RWPE2 (cell line): ENCODE measurements around the gene TSHZ1.
A peak's percentile ranks its signal among the peaks of the same experiment; 100 is the strongest.

Source experiments
- ATAC-seq: fragments of 200-7000 bp; cut with Tn5 transposase; 3 replicates; pipeline ENCODE4 v1.9.1; 2021; ENCODE audit warnings: low read depth
- DNase-seq: peaks from one replicate; pipeline ENCODE4 v3.0.0-alpha.2; 2020; ENCODE audit warnings: low spot score
- H3K27ac ChIP-seq: fragments of 450-650 bp; 2 replicates; pipeline ENCODE4 v1.5.1; 2017; ENCODE audit warnings: mild to moderate bottlenecking; ENCODE audit not compliant: poor library complexity, severe bottlenecking
- H3K27me3 ChIP-seq: fragments of 250-450 bp; sonication (Bioruptor Pico); 2 replicates; pipeline ENCODE4 v1.5.1; 2021; ENCODE audit warnings: mild to moderate bottlenecking, moderate library complexity; ENCODE audit not compliant: insufficient read depth, poor library complexity, severe bottlenecking
- H3K36me3 ChIP-seq: fragments of 250-450 bp; sonication (Bioruptor Pico); 2 replicates; pipeline ENCODE4 v1.5.1; 2020; ENCODE audit warnings: low read depth, mild to moderate bottlenecking, moderate library complexity
- H3K4me1 ChIP-seq: fragments of 250-450 bp; sonication (Bioruptor Pico); 2 replicates; pipeline ENCODE4 v1.5.1; 2021; ENCODE audit warnings: mild to moderate bottlenecking, moderate library complexity; ENCODE audit not compliant: insufficient read depth, poor library complexity, severe bottlenecking
- H3K4me3 ChIP-seq: fragments of 250-450 bp; sonication (Bioruptor Pico); 2 replicates; pipeline ENCODE4 v1.5.1; 2021; ENCODE audit warnings: mild to moderate bottlenecking, moderate library complexity; ENCODE audit not compliant: severe bottlenecking
- H3K9me3 ChIP-seq: fragments of 250-450 bp; sonication (Bioruptor Pico); 2 replicates; pipeline ENCODE4 v1.5.1; 2021; ENCODE audit warnings: mild to moderate bottlenecking, moderate library complexity; ENCODE audit not compliant: severe bottlenecking
- CTCF ChIP-seq: fragments of 450-650 bp; IDR thresholded peaks from one replicate; pipeline ENCODE4 v1.5.1; 2017; ENCODE audit warnings: mild to moderate bottlenecking, moderate library complexity; ENCODE audit not compliant: poor library complexity, severe bottlenecking

TSHZ1 gene

DNA sequence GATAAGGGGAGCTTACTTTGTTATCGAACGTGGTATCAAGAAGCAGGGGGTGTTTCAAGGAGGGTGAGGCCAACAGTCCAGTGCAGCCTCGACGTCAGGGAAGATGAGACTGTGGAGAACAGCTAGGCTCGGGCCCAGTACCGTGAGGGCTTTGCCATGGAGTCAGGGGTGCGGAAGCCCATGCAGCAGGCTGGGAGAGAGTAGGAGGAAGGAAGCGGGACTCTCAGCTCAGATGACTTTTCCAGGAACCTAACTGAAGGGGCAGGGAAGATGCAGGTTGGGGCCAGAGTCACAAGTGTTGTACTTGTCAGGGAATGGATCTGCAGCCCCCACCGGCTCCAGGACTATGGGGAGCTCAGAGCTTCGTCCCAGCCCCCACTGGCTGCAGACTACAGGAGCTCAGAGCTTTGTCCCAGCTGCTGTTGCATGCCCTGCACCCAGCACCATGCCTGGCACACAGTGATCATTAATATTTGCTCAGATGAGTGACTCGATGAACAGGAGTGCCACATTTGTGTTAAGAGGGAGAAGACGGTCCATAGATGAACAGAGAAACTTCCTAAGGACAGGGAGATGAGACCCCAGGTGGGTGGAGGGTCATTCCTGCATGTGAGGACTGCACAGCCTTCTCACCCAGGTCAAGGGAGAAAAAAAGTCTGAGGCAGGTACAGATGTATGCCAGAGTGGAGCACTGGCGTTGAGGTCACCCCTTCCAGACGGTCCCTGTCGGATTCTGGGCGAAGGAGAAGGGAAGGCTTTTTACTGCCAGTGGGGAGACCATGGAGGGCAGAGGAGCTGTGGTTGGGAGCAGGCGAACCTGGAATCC lies 38.1 kb upstream of the TSHZ1 start:
- Histone ChIP-seq H3K27me3 (peaks cover 14% of the 10 kb centered on the region), H3K9me3 (no peaks in the 10 kb centered on the region), H3K27ac (no peak overlapping the region), H3K4me1 (no peaks in the 10 kb centered on the region), H3K36me3 (no peaks in the 10 kb centered on the region), H3K4me3 (no peak overlapping the region)
- TF ChIP-seq CTCF, result no peak
- DNase-seq (no peak), ATAC-seq (no peak)

GRCh38 chr18:75173125-75173432 lies 37.5 kb upstream of the TSHZ1 start:
- Histone ChIP-seq H3K4me1 (no peaks in the 10 kb centered on the region), H3K27ac (no peak overlapping the region), H3K9me3 (no peaks in the 10 kb centered on the region), H3K36me3 (no peaks in the 10 kb centered on the region), H3K27me3 (peaks cover 9% of the 10 kb centered on the region), H3K4me3 (no peak overlapping the region)
- peak; percentile 11 for TF ChIP-seq CTCF
- peak; percentile 33; the same call in 1 of the 3 replicates for ATAC-seq
- no peak for DNase-seq

DNA sequence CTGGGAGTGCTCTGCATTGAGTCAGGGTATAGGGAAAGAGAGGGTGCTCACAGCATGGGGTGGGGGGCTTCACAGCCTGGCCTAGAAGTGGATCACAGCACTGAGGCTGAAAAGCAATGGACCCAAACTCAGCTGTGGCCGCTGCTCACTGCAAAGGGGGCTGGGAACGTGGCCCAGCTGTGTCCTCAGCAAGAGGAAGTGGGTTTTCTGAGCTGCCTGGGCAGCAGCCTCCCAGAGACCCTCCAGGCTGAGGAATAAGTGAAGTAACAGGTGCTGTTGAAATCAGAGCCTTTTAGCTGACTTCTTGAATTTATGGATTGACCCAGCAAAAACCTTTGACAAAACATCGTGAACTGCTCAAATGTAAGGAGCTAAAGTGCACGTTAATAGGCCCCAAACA lies 36.9 kb upstream of the TSHZ1 start:
- Histone ChIP-seq H3K36me3 (no peaks in the 10 kb centered on the region), H3K27me3 (peaks cover 2% of the 10 kb centered on the region), H3K4me1 (no peaks in the 10 kb centered on the region), H3K27ac (no peak overlapping the region), H3K4me3 (no peak overlapping the region), H3K9me3 (no peaks in the 10 kb centered on the region)
- TF ChIP-seq CTCF, result no peak
- no peak for DNase-seq
- ATAC-seq, result no peak

DNA sequence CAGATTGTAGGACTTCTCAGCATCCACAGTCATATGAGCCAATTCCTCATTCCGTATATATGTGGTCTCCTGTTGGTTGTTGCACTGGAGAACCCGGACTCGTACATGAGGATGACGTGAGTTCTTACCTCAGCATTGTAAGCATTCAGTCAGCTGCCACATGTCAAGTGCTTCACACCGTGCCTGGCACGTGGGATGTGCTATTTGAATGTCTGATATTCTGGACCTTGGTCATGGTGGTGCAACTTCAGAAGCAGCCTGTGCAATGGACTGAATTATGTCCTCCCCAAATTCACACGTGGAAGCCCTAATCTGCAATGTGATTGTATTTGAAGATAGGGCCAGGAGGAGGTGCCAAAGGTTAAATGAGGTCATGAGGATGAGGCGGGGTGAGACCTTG lies 33.7 kb upstream of the TSHZ1 start:
- TF ChIP-seq CTCF, result no peak
- H3K4me1 ChIP-seq, result no peaks in the 10 kb centered on the region
- no peaks in the 10 kb centered on the region for H3K9me3 ChIP-seq
- DNase-seq, result no peak
- no peak for ATAC-seq
- no peaks in the 10 kb centered on the region for H3K27me3 ChIP-seq
- H3K27ac ChIP-seq, result no peak overlapping the region
- no peak overlapping the region for H3K4me3 ChIP-seq
- no peaks in the 10 kb centered on the region for H3K36me3 ChIP-seq

GRCh38 chr18:75178376-75178775 lies 32.2 kb upstream of the TSHZ1 start:
- Histone ChIP-seq H3K4me1 (peaks cover 4% of the 10 kb centered on the region), H3K9me3 (no peaks in the 10 kb centered on the region), H3K36me3 (no peaks in the 10 kb centered on the region), H3K27me3 (no peaks in the 10 kb centered on the region), H3K4me3 (no peak overlapping the region), H3K27ac (no peak overlapping the region)
- no peak for TF ChIP-seq CTCF
- DNase-seq (no peak), ATAC-seq (no peak)
